Activated CD4-positive, alpha-beta T cell treated with anti-CD3 and anti-CD28 coated beads, Interleukin-2, amount 50 U/mL, for 4 hours (primary cell): ENCODE measurements around the gene USH2A.
"Not testable (repeated sequence)": the region's sequence is repeated elsewhere in the genome, so short reads cannot be mapped to it uniquely, and the experiment has no call there.

Experiments
- DNase-seq, 2 experiments: peaks; one replicate each; pipeline ENCODE4 v3.0.0-alpha.2; 2020

Gene USH2A

DNA sequence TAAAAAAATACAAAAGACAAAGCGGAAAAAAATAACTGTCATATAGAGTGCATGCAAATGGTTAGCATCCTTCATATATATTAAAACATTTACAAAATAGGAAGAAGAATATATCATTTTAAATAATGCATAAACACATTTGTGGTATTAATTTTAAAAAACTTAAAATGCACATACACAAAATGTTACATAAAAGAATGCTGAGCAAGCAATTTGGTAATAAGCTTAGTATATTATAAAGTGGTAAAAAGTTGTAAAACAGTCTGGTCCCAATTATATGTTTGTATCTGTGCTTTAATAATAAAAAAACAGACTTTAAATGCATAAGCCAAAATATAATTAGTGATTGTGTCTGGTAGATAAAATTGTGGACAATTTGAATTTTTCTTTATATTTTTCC, 394.6 kb downstream of the USH2A start:
- no peak for DNase-seq

DNA sequence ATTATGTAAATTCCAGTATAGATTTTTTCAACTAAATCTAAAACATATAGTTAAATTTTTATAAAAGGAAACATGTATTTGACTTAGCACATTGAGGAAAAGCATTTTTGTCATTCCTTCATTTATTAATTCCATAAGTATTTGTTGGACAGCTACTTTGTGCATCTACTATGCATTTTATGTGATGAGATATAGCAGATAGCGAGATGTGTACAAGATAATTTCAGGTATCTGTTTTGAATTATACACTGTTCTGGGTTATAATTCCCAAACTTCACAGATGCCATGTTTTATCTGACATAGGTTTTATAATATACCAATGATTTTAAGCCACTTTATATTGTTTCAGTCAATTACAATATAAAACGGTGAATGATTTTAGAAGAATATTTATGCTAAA, 398.7 kb downstream of the USH2A start:
- no peak for DNase-seq

DNA sequence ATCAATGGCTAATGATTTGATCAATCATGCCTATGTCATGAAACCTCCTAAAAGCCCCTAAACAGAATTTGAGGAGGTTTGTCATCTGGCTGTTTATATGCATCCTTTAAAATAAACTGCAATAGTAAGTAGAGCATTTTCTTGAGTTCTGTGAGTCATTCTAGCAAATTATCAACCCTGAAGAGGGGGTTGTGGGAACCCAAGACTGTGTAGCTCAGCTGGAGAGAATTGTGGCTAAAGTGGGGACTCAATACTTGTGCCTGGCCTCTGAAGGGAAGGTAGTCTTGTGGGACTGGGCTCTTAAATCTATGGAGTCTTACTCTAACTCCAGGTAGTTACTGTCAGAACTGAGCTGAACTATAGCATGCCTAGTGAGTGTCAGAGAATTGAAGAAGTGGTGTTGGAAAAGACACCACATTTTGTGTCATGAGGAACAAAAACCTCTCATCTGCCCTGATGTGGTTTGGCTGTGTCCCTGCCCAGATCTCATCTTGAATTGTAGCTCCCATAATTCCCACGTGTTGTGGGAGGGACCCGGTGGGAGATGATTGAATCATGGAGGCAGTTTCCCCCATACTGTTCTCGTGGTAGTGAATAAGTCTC, 402.4 kb downstream of the USH2A start:
- no peak for DNase-seq

- DNase-seq: no peak
Measured at GRCh38 chr1:216015116-216015515, 408.1 kb downstream of the USH2A start.

GRCh38 chr1:216014086-216014485, 409.2 kb downstream of the USH2A start:
- DNase-seq: no peak

DNA sequence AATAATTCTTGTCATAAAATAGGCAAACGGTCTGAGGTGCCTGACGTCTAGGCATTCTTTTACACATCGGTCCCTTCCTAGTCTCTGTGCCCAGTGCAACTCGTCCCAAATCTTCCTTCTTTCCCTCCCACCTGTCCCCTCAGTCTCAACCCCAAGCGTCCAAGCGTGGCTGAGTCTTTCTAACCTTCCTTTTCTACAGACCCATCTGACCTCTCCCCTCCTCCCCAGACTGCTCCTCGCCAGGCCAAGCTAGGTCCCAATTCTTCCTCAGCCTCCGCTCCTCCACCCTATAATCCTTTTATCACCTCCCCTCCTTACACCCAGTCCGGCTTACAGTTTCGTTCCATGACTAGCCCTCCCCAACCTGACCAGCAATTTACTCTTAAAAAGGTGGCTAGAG, 413.8 kb downstream of the USH2A start:
- not testable (repeated sequence) for DNase-seq

DNA sequence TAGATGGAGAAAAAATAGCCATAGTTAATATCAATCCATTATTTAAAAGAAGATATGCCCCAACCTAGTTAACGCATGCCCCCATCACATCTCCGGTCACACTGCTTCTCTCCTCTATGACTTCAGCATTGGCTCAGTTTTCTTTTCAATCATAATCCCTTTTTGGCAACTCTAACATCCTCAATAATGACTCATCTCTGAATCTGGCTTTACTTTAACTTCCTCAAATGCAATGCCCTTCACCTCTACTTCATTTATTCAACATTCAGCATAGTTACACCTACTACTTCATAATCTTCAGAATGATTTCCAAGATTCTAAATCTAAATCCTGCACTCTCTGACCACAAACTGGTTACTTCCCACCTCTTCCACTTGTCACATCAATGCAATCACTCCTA, 417.3 kb downstream of the USH2A start:
- no peak for DNase-seq

DNA sequence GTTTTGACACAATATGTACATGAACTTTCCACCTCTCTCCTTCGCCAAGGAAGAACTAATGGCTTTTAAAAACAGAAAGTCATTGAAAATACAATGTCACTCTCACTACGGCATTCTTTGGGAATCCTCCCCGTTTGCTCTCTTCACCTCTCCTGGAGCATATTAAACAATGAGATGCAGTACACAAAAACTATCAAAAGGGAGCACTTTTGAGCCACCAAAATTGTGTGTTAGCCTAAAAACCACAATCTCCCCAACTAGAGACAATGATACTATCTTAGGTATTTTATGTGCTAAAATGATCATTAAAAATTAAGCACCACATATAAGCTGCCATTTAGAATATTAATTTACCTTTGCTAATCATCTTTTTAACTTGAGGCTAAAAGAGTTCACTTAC, 430.6 kb downstream of the USH2A start:
- no peak for DNase-seq

GRCh38 chr1:215987092-215987875, 436.0 kb downstream of the USH2A start:
- DNase-seq: no peak

GRCh38 chr1:215986401-215986800, 436.8 kb downstream of the USH2A start:
- DNase-seq: no peak

DNA sequence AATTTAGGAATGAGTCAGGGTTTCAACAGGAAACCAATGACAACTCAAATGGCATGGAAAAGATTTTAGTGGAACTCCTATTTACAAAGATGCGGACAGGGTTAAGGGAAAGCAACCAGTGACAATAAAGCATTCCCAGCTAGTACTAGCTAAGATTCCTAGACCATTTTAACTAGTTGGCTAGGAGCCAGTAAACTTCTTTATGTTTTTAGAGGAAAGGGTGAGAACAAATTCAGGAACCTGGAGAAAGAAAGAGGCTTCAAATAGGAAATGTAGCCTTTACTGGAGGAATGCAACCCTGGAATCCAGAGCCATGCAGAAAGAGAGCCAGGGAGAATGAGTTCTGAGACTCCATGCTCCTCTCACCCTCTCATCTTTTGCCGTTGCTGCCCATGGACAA, 439.6 kb downstream of the USH2A start:
- DNase-seq: no peak

DNA sequence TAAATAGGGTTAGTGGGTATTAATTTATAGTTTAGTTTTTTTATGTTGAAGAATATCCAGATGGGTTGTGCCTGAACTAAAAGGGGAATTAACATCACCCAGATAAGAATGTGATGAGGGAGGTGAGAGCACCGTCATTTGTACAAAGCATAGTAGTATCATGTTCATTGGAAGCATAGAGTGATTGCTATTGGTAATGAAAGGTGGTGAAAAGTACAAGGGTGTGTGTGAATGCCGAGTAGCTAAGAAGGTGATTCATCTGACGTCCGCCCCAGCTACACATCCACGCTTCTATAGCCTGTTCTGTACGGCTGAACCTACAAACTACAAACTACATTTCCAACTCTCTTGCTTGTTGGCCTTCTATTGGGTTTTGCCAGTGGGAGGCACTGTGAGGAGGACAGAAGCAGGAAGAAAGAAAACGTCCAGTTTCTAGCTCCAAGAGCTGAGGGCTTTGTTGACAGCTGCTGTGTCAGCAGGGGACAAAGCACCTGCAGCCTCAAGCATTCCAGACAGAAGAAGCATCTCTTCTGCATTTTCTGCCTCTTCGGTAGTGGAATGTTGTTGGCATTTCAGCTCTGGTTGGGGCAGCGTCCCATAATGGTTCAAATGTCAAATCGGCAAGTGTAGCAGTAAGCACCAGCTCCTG, 451.3 kb downstream of the USH2A start:
- no peak for DNase-seq

GRCh38 chr1:215970406-215970805, 452.8 kb downstream of the USH2A start:
- no peak for DNase-seq

GRCh38 chr1:215963621-215964020, 459.6 kb downstream of the USH2A start:
- DNase-seq: no peak

- DNase-seq: no peak
Measured at GRCh38 chr1:215963040-215963439, 460.2 kb downstream of the USH2A start.

GRCh38 chr1:215958841-215959240, 464.4 kb downstream of the USH2A start:
- DNase-seq: no peak

DNA sequence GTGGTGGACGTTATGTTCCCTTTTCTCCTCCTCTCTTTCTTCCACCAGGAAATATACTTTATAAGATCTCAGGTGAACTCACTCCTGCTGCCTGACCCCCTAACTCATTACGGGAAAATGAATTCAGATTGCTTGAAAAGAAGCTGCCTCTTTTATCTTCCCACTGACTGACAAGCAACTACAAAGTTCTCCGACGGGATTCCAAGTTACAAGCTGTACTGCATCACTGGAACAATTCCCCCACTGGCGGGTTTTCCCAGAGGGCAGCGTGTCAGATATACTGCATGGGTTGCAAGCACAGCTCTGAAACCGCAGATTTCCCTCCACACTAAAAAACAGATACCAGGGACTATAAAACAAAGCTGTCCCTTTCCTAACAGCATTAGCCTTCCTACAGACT, 465.6 kb downstream of the USH2A start:
- no peak for DNase-seq

GRCh38 chr1:215932558-215932957, 490.7 kb downstream of the USH2A start:
- DNase-seq: no peak

- DNase-seq: no peak
Measured at GRCh38 chr1:215926670-215927069, 496.6 kb downstream of the USH2A start.

DNA sequence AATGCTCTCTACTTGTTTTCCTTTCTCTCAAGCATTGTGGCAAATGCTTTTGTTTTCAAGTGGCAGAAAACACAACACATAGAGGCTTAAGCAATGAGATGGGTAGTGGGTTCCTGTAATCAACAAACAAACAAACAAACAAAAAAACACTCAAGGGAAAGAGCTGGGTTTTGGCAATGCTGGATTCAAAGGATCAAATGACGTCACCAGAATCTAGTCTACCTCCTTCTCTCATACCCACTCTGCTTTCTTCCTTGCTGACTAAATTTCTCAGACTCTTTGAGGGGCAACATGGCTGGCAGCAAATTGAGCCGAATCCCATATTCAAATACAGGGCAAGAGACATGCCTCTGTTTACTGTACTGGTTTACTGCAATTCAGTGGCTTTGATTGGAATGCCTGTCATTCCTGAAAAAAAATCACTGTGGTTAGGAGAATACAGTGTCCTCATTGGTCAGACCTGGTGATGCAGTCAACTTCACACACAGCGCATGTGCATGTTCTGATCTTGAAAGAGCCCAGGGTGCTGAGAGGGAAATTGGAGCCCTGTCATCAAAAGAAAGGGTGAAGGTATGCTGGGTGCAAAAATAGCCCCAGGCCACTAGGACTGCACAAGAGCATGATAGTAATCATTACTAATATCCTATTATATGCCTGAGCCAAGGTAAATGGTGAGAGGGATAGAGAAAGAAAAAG, 500.0 kb downstream of the USH2A start:
- DNase-seq: no peak

DNA sequence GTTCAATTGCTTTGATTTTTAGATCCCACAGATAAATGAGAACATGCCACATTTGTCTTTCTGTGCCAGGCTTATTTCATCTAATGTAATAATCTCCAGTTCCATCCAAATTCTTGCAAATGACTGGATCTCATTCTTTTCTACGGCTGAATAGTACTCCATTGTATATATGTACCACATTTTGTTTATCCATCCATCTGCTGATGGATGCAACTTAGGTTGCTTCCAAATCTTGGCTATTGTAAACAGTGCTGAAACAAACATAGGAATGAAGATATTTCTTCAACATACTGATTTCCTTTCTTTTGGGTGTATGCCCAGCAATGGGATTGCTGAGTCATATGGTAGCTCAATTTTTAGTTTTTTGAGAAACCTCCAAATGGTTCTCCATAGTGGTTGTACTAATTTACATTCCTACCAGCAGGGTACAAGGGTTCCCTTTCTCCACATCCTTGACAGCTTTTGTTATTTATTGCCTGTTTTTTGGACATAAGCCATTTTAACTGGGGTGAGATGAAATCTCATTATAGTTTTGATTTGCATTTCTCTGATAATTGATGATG, 511.8 kb downstream of the USH2A start:
- no peak for DNase-seq

DNA sequence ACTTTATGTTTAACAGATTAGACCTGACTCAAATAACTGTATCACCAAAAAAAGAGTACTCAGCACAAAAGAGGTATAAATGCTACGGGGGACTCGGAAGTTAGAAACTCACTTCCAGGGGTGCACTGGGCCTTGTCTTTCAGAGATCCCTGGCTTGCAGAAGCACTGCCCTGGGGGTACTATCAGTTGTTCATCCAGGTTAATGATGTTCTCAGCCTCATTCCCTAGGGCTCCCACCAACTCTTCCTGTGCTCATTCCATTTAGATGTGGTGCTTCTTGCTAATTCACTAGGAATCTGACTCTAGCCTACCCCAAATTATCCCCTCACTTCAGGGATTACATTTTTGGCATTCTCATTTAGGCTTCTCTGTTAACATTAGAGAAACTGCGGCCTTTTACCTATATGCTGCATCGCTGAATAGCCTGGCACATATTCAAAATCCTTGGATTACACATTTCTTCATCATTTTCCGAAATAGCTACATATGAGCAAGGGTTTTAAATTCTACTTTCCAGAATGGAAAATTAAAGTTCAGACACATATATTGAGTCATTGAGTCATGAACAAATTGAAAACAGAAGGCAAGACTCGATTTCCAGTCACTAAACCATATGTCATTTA, 517.6 kb downstream of the USH2A start:
- no peak for DNase-seq

DNA sequence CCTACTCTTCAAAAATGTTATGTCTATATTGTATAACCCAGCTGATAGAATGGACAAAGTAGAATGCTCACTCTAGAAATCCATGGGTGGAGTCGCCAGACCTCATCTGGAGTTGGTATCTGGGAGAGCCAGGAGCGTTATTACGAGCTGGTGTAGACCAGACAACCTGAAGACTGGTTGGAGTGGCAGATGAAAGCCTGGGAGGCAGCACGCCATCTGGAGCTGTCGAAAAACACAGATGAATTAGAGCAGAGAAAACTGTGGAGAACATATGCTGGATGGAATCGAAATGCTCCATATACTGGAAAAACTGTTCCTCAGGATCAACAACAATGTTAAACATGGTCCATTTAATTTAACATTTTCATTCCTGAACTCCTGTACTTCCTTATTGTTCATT, 522.6 kb downstream of the USH2A start:
- DNase-seq: no peak
